ENCODE measurements around the gene PLA2G2C. TPM values are rescaled to one million over a fixed set of nuclear protein-coding genes. Genes with fewer than 3 reads are reported as not detected.

The PLA2G2C gene
- total and polyA plus RNA-seq, 7 donors = not detected

DNA sequence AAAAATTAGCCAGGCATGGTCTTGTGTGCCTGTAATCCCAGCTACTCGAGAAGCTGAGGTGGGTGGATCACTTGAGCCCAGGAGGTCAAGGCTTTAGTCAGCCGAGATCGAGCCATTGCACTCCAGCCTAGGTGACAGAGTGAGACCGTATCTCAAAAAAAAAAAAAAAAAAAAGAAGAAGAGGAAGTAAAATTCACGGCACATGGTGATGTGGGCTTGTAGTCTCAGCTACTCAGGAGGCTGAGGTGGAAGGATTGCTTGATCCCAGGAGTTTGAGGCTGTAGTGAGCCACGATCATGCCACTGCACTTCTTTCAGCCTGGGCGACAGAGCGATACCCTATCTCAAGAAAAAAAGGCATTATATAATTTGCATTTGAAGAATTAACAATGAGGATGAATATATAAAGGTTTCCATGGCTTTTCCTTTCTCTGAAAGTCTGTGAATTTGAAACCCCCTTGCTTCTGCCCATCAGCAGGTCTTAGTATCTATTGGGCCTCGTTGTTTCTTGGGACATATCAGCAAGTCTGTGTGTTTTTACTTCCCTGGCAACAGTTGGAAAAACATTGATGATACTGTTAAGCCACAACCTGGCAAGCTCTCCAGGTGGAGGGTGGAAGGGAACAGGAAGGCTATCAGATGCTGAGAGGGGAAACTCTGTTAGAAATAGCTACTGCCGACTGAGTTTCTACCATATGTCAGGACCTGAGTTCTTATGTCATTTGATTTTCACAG lies 62.4 kb downstream of the PLA2G2C start:
- Histone ChIP-seq H3K9me3 (no peaks in the 10 kb centered on the region), H3K36me3 (ENCODE audit: insufficient read depth in 1 of 2, low read depth in 1 of 2) (no peaks in the 10 kb centered on the region), H3K27ac (no peak overlapping the region), H3K4me3 (no peak overlapping the region), H3K27me3 (ENCODE audit: insufficient read depth in 3 of 3, low read length in 2 of 3) (peaks cover 0 to 18% (median 3%) of the 10 kb centered on the region in 3 donors), H3K4me1 (no peaks in the 10 kb centered on the region)
- intact Hi-C loops (cut with DNase I) = no loop called here
- TF ChIP-seq, protein P1, sequence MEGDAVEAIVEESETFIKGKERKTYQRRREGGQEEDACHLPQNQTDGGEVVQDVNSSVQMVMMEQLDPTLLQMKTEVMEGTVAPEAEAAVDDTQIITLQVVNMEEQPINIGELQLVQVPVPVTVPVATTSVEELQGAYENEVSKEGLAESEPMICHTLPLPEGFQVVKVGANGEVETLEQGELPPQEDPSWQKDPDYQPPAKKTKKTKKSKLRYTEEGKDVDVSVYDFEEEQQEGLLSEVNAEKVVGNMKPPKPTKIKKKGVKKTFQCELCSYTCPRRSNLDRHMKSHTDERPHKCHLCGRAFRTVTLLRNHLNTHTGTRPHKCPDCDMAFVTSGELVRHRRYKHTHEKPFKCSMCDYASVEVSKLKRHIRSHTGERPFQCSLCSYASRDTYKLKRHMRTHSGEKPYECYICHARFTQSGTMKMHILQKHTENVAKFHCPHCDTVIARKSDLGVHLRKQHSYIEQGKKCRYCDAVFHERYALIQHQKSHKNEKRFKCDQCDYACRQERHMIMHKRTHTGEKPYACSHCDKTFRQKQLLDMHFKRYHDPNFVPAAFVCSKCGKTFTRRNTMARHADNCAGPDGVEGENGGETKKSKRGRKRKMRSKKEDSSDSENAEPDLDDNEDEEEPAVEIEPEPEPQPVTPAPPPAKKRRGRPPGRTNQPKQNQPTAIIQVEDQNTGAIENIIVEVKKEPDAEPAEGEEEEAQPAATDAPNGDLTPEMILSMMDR (IDR thresholded peaks at IDR 0.05) = no peak
- no peak for ATAC-seq
- 62 to 72% (median 62%) methylated on average over 10 of the region's 10 CpGs for WGBS, 3 donors
- DNase-seq = no peak

DNA sequence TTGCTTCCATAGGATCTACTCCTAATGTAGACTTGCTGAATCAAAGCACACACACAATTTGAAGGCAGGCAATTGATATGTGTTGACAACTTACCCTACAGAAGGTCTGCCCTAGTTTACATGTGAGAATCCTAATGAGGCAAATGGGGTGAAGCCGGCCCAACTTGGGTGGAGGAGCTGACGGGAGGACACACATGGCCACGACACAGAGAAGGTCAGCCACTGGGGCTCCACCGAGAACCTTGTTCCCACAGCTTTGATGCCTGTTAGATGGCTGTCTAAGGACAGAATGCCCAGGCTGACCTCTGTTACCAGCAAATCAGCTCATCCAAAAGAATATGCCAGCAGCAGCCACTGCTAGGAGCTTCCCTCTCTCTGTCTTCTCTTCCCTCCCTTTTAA lies 65.5 kb downstream of the PLA2G2C start:
- ATAC-seq (no peak), DNase-seq (no peak)
- Histone ChIP-seq H3K4me3 (no peak overlapping the region), H3K27ac (no peak overlapping the region), H3K36me3 (ENCODE audit: insufficient read depth in 1 of 2, low read depth in 1 of 2) (no peaks in the 10 kb centered on the region), H3K27me3 (ENCODE audit: insufficient read depth in 3 of 3, low read length in 2 of 3) (peaks cover 0 to 29% (median 3%) of the 10 kb centered on the region in 3 donors), H3K9me3 (no peaks in the 10 kb centered on the region), H3K4me1 (no peaks in the 10 kb centered on the region)
- TF ChIP-seq, protein P1 (IDR thresholded peaks at IDR 0.05) = no peak
- intact Hi-C loops (cut with DNase I) = no loop called here
- 83 to 87% (median 86%) methylated on average over 4 of the region's 4 CpGs for WGBS, 3 donors

DNA sequence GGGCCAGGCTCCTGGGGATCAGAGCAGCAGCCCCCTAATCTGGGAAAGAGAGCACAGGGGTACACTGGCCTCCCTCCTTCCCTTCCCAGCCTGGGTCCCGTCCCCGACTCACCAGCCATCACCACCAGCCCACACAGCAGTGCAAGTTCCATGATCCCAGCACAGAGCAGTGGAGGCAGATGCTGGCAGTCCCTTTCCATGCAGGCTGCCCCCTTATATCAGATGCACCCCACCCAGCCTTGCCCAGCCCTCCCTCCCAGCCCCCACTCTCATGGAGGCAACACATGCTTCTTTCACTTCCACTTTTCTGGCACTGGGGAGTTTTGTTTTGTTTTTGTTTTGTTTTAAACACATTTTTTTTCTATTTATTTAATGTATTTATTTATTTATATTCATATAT lies 67.0 kb downstream of the PLA2G2C start, which contains the start of gene PLA2G2D:
Gene PLA2G2D (minus strand): TSS at position 190 of the 400 bp plus-strand sequence. CDS start 38 bp downstream, at position 152.
- Histone ChIP-seq H3K27ac (no peak within 1 kb of the TSS), H3K27me3 (ENCODE audit: insufficient read depth in 3 of 3, low read length in 2 of 3) (peaks cover 0 to 23% (median 5%) of the 10 kb centered on the region in 3 donors), H3K9me3 (no peaks in the 10 kb centered on the region), H3K4me1 (no peaks in the 10 kb centered on the region), H3K4me3 (no peak within 1 kb of the TSS), H3K36me3 (ENCODE audit: insufficient read depth in 1 of 2, low read depth in 1 of 2) (no peaks in the 10 kb centered on the region)
- 76 to 94% (median 93%) methylated on average over 2 of the region's 2 CpGs for WGBS, 3 donors
- intact Hi-C loops (cut with DNase I) = no loop called here
- TF ChIP-seq, protein P1 (IDR thresholded peaks at IDR 0.05) = no peak
- DNase-seq = no peak
- ATAC-seq = no peak

DNA sequence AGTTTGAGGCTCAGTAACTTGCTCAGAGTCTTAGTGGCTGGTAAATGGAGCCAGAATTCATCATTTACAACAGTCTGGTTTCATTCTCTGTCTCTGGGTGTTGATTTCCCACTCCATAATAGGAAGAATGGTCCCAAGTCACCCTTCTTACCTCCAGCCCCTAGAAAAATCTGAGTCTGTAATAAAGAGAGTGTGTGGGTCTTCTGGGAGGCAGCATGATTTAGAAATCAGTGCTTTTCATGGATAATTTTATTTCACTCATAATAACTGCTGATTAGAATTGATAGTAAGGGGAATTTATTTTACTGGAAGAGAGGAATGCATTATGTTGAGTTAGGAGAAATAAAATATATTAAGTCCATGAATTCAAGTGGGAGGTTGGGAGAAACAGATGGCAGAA lies 69.1 kb downstream of the PLA2G2C start:
- no peaks in the 10 kb centered on the region for H3K36me3 ChIP-seq (ENCODE audit: insufficient read depth in 1 of 2, low read depth in 1 of 2)
- H3K9me3 ChIP-seq = no peaks in the 10 kb centered on the region
- no peak for DNase-seq
- intact Hi-C loops (cut with DNase I) = no loop called here
- H3K27me3 ChIP-seq (ENCODE audit: insufficient read depth in 3 of 3, low read length in 2 of 3) = peaks cover 0 to 16% (median 2%) of the 10 kb centered on the region in 3 donors
- no peak overlapping the region for H3K4me3 ChIP-seq
- no peaks in the 10 kb centered on the region for H3K4me1 ChIP-seq
- no peak overlapping the region for H3K27ac ChIP-seq
- no peak for ATAC-seq
- TF ChIP-seq, protein P1 (IDR thresholded peaks at IDR 0.05) = no peak

DNA sequence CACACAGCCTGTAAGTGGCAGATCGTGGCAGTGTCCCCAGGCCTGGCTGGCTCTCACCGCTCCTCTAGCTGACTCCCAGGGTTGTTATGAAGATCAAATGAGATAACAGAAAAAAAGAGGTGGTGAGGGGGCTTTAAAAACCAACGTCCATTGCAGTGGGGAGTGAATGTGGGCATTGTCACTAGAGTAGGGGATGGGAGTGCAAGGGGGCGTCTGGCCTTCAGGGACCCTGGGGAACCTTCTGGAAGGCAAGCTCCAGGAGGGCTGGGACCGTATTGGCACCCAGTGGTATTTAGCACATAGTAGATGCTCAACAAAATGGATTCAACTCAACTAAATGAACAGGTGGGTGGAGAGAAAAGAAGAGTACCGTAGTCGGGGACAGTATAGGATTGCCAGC lies 70.4 kb downstream of the PLA2G2C start:
- intact Hi-C loops (cut with DNase I) = no loop called here
- no peak for ATAC-seq
- TF ChIP-seq, protein P1 (IDR thresholded peaks at IDR 0.05) = no peak
- Histone ChIP-seq H3K4me1 (no peaks in the 10 kb centered on the region), H3K27ac (no peak overlapping the region), H3K36me3 (ENCODE audit: insufficient read depth in 1 of 2, low read depth in 1 of 2) (no peaks in the 10 kb centered on the region), H3K4me3 (no peak overlapping the region), H3K9me3 (no peaks in the 10 kb centered on the region), H3K27me3 (ENCODE audit: insufficient read depth in 3 of 3, low read length in 2 of 3) (peaks cover 0 to 16% (median 2%) of the 10 kb centered on the region in 3 donors)
- 77 to 84% (median 79%) methylated on average over 7 of the region's 7 CpGs for WGBS, 3 donors
- DNase-seq = no peak
